Stimulated activated CD8-positive, alpha-beta memory T cell treated with anti-CD3 and anti-CD28 coated beads, Interleukin-15, amount 100 ng/mL, for 24 hours (primary cell): ENCODE data around the gene PIPOX.

Experiments used
- DNase-seq: peaks from one replicate; pipeline ENCODE4 v3.0.0-alpha.2; 2020; ENCODE audit warnings: low read depth

PIPOX gene

DNA sequence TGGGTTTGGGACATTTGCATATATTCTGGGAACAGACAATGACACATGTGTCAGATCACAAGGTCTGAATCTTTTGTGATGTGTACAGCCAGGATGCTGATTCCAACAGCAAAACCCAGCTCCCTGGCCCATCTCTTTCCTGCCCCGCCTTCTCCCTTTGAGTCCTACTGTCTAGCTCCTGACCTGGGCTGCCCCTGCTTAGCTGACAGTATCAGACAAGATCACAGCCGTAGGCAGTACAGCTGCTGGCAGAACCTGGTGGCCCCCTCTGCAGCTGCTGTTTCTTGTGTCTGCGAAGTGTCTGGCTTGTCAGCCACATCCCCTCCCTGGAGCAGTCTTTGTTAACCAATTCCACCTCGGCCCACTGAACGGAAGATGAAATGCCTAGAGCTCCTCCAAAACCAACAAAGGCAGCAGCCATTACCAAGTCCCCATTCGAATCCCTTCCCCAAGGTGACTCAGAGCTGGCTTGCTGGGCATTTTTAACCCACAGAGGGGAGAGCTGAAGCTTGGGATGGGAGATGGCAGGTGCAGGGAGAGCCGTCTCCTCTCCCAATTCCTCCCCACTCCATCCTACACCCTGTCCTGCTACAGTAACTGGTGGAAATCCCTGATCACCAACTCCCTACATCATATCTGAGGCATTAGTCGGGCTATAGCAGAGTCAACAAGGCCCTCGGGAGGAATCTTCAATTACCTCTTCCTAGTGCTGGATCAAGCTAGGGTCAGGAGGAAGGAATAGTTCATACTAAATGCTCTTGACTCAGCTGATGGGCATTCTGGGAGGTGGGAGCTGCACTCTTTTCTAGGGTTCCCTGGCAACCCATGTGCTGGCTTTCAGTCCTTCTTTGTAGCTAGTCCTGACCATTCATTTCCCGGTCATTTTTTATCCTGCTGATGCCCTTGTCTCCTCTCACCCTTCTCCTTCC is 5.8 kb downstream of the PIPOX start:
- DNase-seq = no peak

GRCh38 chr17:29049541-29050145 is 6.7 kb downstream of the PIPOX start:
- DNase-seq = no peak

DNA sequence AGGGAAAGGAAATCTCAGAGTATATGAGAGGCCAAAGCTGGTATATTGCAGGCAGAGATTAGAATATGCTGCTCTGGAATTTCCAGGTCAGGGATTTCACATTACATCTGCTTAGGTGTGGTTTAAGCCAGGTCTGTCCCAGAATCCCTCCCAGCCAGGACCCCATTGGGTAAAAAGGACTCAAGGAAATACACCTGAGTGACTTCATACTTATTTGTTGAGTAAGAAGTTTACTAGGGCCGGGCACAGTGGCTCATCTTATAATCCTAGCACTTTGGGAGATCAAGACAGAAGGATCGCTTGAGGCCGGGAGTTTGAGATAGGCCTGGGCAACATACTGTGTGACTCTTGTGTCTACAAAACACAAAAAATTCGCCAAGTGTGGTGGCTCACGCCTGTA is 7.2 kb downstream of the PIPOX start:
- DNase-seq = no peak

DNA sequence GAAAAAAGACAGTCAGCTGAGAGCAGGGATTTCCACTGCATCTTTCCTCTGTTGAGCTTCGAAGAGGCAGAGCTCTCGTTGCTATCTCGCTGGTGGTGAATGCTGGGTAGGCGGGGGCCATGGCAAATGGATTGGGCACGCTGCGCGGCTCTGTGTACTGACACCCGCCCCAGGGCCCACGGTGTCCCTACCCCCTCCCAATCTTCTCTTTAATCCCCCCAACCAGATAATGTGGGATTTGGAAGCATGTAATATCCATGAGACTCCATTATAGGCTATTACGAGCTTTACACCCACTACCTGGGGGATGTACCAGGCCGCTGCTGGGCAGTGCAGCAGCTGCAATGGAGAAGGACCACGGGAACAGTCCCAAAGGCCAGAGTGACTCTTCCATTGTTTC is 8.3 kb downstream of the PIPOX start:
- no peak for DNase-seq

DNA sequence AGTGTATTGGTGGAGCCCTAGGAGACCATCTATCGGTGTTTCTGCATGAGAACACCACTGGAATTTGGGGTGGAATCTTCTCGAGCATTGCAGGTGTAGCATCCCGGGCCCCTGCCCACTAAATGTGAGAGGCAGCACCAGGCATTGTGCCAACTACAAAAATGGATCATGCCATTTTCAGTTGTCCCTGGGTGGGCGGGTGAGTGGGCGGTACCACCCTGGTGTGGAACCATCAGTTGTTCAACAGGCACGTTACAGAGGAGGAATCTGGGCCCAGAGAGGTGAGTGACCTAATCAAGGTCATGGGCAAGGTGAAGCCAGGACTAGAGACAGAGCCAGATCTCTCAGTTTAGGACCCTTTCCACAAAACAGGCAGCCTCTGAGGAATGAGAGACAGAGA is 8.8 kb downstream of the PIPOX start:
- DNase-seq = no peak

- DNase-seq = no peak
Observed at GRCh38 chr17:29054835-29055234, 11.9 kb downstream of the PIPOX start.

DNA sequence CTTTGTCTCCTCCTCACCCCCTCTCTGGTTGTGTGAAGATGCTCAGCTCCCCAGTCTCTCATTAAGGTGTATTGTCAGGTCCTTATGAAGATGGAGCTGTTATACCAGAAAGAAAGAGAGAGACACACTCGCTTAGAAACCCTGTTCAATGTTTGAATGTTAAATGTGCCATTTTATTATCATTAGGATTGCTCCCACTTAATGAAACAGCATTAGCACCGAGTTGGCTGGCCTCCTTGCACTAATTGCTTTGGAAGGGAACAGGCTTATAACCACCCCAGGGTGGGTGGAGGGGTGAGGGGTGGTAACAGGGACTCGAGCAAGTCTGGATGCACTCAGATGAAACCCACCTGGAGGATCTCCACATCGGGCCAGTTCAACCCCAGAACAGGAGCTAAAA is 14.4 kb downstream of the PIPOX start:
- DNase-seq = no peak

DNA sequence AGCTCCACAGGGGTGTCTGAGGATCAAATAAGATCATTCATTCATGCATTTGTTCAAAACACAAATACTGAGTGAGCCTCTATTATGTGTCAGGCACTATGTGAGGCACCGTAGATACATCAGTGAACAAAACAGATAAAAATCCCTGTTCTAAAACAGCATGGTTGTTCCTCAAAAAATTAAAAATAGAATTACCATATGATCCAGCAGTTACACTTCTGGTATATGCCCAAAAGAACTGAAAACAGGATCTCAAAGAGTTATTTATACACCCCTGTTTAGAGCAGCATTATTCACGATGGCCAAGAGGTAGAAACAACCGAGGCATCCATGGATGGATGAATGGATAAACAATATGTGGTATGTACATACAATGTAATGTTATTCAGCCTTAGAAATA is 15.4 kb downstream of the PIPOX start:
- DNase-seq = no peak

- DNase-seq = no peak
Observed at GRCh38 chr17:29059281-29059680, 16.3 kb downstream of the PIPOX start.

DNA sequence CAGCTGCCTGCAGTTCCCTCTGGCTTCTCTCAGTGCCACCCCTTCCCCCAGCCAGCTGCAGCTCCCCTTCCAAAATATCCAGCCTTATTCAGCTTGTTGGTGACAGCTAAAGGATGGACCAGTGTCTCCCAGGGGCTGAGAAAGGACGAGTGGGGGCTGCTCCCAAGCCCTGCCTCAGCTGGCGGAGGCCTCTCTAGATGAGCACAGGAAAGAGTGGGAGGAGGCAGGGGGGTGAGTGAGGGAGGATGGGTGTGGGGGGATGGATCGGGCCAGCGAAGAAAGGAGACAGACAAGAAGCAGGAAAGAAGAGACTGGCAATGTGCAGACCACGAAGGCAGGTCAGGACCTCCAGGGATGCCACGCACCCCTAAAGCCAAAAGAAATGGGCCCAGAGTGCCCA is 17.5 kb downstream of the PIPOX start:
- DNase-seq = no peak

DNA sequence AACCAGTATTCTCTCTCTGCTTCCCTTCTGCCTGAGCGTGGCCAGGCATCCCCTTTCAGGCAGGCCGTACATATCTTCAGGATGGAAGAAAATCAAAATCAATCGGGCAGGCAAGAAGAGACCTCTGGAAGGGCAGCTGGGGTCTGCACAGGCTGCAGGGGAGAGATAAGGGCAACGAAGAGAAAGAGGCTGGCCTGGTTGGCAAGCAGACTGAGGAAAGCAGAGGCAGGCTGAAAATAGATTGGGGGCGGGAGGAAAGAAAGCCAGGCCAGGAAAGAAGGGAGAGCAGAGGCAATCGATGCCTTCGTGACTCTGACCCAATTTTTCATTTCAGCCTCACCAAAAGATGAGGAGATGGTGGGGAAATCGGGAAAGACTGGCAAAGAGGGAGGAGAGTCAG is 18.1 kb downstream of the PIPOX start:
- DNase-seq = no peak

- DNase-seq = no peak
Observed at GRCh38 chr17:29062215-29062614, 19.3 kb downstream of the PIPOX start.

GRCh38 chr17:29063992-29064391 is 21.1 kb downstream of the PIPOX start:
- no peak for DNase-seq

DNA sequence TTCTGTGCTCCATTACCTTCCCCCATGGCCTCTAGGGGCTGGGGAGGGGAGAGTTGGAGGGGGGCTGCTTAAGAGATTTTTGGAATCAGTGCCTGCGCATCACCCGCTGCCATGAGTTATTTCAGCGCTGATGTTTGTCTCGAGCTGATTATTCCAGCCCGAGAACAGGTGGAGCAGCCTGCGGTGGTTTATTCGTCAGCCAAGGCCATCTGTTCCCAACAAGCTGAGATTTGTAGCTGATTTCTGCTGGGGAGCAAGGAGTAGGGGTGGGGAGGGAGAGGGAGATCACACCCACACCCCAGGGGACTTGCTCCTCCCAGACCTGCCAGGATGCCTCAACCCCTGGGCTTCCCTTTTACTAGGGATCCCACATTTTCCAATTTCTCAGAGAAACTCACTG is 23.1 kb downstream of the PIPOX start:
- no peak for DNase-seq

- DNase-seq = no peak
Observed at GRCh38 chr17:29066606-29067005, 23.7 kb downstream of the PIPOX start.

DNA sequence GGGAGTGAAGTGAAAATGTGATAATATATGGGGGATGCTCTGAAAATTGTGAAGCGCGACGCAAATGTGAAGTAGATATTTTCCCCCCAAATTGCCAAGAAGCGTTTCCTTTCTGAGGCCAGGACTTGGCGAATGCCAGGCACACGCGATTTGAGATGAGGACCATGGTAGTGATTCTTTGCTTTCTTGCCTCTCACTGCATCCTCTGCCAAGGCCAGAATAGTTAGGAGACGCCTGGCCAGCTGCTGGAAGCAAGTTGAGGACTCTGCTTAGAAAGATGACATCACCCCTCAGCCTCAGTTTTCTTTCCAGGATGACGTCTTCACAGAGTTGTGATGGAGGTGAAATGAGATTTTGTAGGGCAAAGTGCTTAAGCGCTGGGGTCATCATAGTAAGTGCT is 25.9 kb downstream of the PIPOX start:
- DNase-seq = no peak

- DNase-seq = no peak
Observed at GRCh38 chr17:29069526-29070041, 26.6 kb downstream of the PIPOX start.

GRCh38 chr17:29070308-29070707 is 27.4 kb downstream of the PIPOX start:
- DNase-seq = no peak

GRCh38 chr17:29070781-29071180 is 27.8 kb downstream of the PIPOX start:
- DNase-seq = no peak

- no peak for DNase-seq
Observed at GRCh38 chr17:29071303-29071702, 28.4 kb downstream of the PIPOX start.

- no peak for DNase-seq
Observed at GRCh38 chr17:29073045-29073444, 30.1 kb downstream of the PIPOX start.

DNA sequence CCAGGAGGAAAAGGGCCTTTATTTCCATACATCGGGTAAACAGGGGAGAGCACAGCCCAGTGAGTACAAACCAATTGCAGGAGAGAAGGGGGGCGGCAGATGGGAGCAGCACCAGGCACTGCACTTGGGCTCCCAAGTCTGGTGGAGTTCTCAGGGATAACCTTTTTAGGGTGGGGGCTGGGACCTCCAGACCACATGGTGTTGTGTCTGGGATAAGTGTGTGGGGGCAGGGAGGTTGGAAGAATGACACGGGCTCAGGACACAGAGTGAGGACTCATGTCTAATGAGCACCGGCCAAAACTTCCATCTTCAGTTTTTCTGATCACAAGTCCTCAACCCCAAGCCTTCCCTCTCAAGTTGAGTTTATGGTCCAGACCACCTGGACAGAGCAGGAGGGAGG is 30.6 kb downstream of the PIPOX start:
- DNase-seq = no peak

- DNase-seq = no peak
Observed at GRCh38 chr17:29074488-29074887, 31.5 kb downstream of the PIPOX start.

DNA sequence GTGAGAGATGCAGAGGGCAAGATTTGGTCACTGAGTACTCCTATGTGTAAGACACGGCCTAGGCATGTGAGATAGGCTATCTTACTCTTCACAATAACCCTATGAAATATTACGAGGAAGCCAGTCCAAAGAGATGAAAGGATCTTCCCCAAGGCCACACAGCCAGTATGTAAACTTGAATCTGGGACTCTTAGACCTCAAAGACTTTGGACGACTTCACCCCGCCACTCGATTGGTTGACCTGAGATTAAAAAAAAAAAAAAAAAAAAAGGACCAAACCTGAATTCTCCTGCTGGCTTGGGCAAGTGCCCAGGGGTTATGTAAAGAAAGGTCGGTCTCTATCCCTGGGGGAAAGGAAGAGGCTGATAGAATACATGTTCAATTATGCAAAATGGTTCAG is 33.1 kb downstream of the PIPOX start:
- no peak for DNase-seq
